Left lobe of liver (tissue), 2 donors: Measurements from ENCODE around the gene ZNF646. TPM values are rescaled to one million over a fixed set of nuclear protein-coding genes. Genes with fewer than 3 reads are reported as not detected.
A peak's percentile ranks its signal among the peaks of the same experiment; 100 is the strongest.

Experiments
- ATAC-seq: fragments of 200-7000 bp; cut with Tn5 transposase; one replicate; pipeline ENCODE4 v1.9.1; 2020; ENCODE audit warnings: mild to moderate bottlenecking, moderate library complexity
- DNase-seq: peaks from one replicate; pipeline ENCODE4 v3.0.0-alpha.2; 2020; ENCODE audit warnings: low spot score
- total RNA-seq: library from RNA; stranded (reverse); gene quantifications from one replicate; pipeline ENCODE4 v1.2.1, GENCODE V29; 2021
- donor health status: DM: no; HTN: no; CAD: no; lungs with moderate emphysema.
- donor health status: DM: no; HTN: yes; CAD: no.

ZNF646 gene
- total RNA-seq, 1 donor from 2014 or later, result 6.7 TPM

DNA sequence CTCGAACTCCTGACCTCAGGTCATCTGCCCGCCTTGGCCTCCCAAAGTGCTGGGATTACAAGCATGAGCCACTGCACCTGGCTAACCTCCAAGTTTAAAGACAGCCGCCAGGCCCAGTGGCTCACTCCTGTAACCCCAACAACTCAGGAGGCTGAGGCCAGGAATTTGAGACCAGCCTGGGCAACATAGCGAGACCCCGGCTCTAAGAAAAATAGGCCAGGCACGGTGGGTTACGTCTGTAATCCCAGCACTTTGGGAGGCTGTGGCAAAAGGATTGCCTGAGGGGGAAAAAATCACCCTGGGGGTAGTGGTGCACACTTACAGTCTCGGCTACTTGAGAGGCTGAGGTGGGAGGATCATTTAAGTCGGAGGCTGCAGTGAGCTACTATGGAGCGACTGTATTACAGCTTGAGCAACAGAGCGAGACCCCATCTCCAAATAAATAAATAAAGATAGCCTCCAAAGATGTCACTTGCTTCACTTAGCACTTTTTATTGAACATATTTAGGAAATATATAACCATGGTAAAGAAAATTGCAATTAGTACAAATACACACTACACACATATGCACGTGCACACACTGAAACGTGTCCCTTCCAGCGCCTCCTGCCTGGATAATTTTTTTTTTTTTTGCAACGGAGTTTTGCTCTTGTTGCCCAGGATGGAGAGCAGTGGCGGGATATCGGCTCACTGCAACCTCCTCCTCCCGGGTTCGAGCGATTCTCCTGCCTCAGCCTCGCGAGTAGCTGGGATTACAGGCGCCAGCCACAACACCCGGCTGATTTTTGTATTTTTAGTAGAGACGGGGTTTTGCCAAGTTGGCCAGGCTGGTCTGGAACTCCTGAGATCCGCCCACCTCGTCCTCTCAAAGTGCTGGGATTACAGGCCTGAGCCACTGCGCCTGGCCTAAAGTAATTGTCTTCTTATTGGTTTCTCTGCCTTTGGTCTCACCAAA lies 32.6 kb downstream of the ZNF646 start:
- no peak for ATAC-seq
- DNase-seq, result no peak

- no peak for ATAC-seq
- DNase-seq, result no peak
Observed at GRCh38 chr16:31107465-31107867, 33.2 kb downstream of the ZNF646 start.

GRCh38 chr16:31108035-31108793 lies 34.0 kb downstream of the ZNF646 start, which contains the start of gene BCKDK:
TSS of gene BCKDK (plus strand) at chr16:31108386. CDS start at chr16:31109224, 838 bp downstream.
- ATAC-seq (peak; percentile 77), DNase-seq (peak; percentile 79)

DNA sequence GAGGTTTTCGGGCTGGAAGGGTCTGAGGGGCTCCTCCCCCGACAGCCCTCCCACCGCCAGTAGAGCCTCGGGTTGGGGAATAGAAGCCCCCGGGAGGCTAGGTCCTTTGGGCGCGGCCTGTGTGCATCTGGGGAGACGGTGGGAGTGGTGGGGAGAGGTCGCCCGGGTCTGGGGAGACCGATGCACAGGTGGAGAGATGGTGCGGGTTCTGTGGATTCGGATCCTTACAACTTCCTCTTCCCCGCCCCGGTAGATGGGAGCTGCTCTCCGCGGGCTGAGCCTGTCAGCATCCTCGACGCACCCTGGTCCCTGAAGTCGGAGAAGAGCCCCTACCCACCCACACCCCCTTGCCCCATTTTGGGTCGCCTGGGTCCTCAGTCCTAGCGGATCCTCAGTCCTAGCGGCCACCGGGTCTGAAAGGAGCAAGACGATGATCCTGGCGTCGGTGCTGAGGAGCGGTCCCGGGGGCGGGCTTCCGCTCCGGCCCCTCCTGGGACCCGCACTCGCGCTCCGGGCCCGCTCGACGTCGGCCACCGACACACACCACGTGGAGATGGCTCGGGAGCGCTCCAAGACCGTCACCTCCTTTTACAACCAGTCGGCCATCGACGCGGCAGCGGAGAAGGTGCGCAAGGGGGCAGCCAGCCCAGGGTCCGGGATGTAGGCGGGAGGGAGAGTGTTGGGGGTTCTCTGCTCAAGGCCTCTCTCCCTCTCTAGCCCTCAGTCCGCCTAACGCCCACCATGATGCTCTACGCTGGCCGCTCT lies 34.8 kb downstream of the ZNF646 start:
- ATAC-seq (no peak), DNase-seq (no peak)

- DNase-seq (no peak), ATAC-seq (no peak)
Observed at GRCh38 chr16:31109622-31110021, 35.4 kb downstream of the ZNF646 start.

GRCh38 chr16:31110106-31111034 lies 36.1 kb downstream of the ZNF646 start:
- ATAC-seq, result peak; percentile 18

GRCh38 chr16:31111881-31112466 lies 37.8 kb downstream of the ZNF646 start:
- ATAC-seq (no peak), DNase-seq (no peak)

More at GRCh38 chr16:31110106-31111034, 36.1 kb downstream of the ZNF646 start:
- DNase-seq, result peak; percentile 62

GRCh38 chr16:31112711-31113110 lies 38.5 kb downstream of the ZNF646 start:
- ATAC-seq, result no peak

GRCh38 chr16:31113121-31114120 lies 39.2 kb downstream of the ZNF646 start:
- peak; percentile 36 for ATAC-seq
- DNase-seq, result no peak

More at GRCh38 chr16:31112711-31113110, 38.5 kb downstream of the ZNF646 start:
- no peak for DNase-seq

DNA sequence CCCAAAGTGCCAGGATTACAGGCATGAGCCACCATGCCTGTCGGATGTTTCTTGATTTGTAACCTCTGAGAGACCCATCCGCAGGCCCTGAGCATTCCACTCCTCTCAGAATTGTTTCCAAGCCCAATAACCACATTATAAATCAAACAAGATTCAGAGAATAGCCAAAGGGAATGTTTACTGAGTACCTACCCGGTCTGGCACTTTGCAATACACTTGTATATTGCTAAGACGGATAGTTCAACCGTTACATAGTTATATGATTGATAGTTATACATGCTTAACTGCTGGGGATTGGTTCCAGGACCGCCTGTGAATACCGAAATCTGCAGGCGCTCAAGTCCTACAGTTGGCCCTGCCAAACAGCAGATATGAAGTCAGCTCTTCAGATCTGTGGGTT lies 40.2 kb downstream of the ZNF646 start:
- DNase-seq (no peak), ATAC-seq (no peak)

GRCh38 chr16:31117384-31118222 lies 43.4 kb downstream of the ZNF646 start, which contains the start of gene KAT8:
TSS of gene KAT8 (plus strand) at chr16:31117664. CDS start at chr16:31117682, 18 bp downstream.
- DNase-seq, result peak; percentile 99
- ATAC-seq, result peak; percentile 93

DNA sequence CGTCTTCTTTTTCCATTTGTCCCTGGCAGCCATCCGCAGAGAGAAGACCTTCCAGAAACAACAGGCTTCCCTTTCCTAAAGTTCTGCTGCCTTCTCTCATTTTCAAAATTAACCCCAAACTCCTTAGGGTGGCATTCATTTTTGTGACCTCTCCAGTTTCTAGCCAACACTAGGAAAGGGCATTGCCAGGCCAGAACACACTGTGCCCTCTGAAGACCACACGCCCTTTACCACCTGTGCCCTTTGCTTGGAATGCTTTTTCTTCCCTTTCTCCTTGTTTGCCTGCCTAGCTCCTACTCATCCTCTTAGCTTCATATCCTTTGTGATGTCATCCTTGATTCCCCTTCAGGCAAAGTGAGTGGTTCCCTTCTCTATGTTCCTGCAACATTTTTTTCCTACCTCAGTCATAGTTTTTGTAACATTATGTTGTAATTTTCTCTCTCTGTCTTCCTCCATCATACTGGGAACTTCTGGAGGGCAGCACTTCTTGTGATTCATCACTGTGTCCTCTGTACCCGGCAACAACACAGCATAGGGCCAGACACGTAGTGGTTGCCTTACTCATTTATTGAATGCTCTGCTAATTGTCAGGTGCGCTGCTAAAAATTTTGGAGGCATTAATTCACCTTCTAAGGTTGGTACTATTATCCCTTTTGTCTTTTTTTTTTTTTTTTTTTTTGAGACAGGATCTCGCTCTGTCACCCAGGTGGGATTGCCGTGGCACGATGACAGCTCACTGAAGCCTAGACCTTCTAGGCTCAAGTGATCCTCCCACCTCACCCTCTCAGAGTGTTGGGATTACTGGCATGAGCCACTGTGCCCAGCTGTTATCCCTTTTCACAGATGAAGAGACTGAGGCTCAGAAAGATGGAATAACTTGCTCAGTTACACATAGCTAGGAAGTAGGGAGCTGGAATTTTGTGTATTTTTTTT lies 44.3 kb downstream of the ZNF646 start:
- DNase-seq (no peak), ATAC-seq (no peak)

- no peak for DNase-seq
- no peak for ATAC-seq
Observed at GRCh38 chr16:31120129-31120528, 45.9 kb downstream of the ZNF646 start.

GRCh38 chr16:31125844-31126243 lies 51.6 kb downstream of the ZNF646 start:
- no peak for ATAC-seq
- DNase-seq, result no peak

DNA sequence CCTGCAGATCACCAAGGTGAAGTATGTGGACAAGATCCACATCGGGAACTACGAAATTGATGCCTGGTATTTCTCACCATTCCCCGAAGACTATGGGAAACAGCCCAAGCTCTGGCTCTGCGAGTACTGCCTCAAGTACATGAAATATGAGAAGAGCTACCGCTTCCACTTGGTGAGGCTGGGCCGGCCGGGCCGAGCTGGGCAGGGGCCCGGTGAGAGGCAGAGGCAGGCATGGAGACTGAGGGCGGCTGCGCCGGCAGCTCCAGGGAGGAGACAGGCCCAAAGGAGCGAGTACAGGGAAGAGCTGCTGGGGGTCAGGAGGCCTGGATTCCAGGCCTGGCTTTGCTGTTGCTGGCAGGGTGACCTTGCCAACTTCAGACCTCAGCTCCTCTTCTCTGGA lies 53.0 kb downstream of the ZNF646 start:
- DNase-seq, result no peak
- no peak for ATAC-seq
